HG03135 (cell line): ENCODE data around the gene PI4KA.

Experiments used
- ATAC-seq: cut with Tn5 transposase; IDR thresholded peaks from one replicate; pipeline ENCODE4 v1.9.1; 2021; ENCODE audit warnings: mild to moderate bottlenecking, moderate library complexity; ENCODE audit not compliant: unreplicated experiment

Gene PI4KA

GRCh38 chr22:20881869-20882815 is 23.5 kb upstream of the PI4KA start:
- no peak for ATAC-seq

GRCh38 chr22:20881231-20881630 is 22.6 kb upstream of the PI4KA start:
- ATAC-seq, result no peak

DNA sequence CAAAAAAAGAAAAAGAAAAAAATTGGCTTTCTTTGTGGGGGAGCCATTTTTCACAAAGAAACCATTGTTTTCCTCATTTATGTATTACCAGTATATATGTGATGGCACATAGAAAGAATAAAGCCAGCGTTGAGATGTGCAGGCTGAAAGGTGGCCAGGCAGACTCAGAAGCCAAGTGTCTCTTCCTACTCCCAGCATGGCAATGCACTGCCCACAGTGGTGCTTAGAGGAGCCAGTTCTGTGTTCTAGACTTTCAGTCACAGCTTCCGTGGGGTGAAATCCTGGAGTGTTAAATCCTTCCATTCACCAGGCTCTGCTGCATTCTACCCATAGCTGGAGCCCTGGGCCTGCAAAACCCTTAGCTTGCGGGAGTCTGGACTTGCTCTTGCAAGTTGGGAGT is 19.1 kb upstream of the PI4KA start:
- ATAC-seq, result no peak

- no peak for ATAC-seq
Observed at GRCh38 chr22:20875296-20875695, 16.7 kb upstream of the PI4KA start.

GRCh38 chr22:20873214-20873613 is 14.6 kb upstream of the PI4KA start:
- no peak for ATAC-seq

DNA sequence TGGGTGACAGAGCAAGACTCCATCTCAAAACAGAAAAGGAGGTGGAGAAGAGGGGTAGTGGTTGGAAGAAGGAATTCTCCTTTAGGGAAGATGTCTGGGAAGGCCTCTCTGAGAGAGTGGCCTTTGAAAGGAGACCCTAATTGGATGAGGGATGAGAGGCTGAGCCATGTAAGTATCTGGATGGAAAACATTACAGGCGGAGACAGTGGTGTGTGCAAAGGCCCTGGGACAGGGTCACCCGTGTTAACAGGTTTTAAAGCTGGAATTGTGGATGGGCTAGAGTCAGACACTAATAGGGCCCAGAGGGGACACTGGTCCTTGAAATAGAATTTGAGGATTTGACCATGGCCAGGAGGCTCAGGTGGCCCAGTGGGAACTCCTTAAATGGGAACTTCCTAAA is 10.6 kb upstream of the PI4KA start:
- no peak for ATAC-seq

GRCh38 chr22:20868025-20868962 is 9.7 kb upstream of the PI4KA start:
- no peak for ATAC-seq

GRCh38 chr22:20867179-20868024 is 8.8 kb upstream of the PI4KA start:
- ATAC-seq, result no peak

GRCh38 chr22:20866736-20867135 is 8.1 kb upstream of the PI4KA start:
- no peak for ATAC-seq

- no peak for ATAC-seq
Observed at GRCh38 chr22:20865875-20866445, 7.3 kb upstream of the PI4KA start.

DNA sequence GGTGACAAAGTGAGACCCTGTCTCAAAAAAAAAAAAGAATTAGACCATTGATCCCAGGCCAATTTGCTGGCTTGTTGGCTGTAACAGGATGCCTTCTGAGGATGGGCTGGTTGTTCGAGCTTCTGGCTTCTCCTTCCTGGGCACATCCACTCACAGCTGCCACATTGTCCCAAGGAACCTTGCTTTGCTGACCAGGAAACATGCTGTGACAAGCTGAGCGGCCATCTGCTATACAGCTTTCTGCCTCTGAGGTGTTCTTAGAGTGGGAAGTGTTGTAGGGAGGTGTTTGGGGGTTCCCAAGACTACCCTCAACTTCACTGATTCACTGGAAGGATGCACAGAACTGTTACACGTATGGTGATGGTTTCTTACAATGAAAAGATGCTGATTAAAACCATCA is 6.7 kb upstream of the PI4KA start:
- ATAC-seq, result no peak

DNA sequence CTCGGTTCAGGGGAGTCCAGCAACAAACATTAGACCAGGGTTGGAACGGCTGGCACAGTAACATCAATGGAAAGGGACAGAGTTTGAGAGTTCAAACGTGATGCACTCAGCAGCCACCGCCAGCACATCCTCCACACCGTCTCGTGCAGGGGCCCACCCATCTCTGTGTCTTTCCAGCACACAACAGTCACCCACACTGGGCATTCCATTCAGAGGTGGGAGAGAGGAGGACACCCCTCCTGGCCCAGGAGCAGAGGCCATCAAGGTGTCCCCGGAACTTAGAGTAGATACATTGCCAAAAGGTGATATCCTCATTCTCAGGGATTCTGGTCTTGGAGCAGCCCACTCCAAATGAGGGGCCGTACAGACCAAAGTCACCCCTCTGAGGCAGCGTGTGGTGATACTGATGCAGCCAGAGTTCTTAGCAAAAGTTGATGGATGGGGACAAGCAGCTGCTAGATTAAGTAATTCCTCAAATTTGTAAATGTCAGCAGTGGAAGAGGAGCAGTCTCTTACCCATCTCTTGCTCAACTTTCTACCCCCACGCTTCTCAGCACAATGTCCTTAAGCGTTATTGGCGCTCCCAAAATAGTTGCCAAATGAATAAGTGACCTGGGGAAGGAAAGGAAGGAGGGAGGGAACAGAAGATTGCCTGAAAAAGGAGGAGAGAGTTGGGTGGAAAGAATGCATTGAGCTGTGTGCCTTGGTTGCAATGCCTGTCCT is 5.7 kb upstream of the PI4KA start:
- ATAC-seq, result no peak

- ATAC-seq, result no peak
Observed at GRCh38 chr22:20863366-20863765, 4.8 kb upstream of the PI4KA start.

DNA sequence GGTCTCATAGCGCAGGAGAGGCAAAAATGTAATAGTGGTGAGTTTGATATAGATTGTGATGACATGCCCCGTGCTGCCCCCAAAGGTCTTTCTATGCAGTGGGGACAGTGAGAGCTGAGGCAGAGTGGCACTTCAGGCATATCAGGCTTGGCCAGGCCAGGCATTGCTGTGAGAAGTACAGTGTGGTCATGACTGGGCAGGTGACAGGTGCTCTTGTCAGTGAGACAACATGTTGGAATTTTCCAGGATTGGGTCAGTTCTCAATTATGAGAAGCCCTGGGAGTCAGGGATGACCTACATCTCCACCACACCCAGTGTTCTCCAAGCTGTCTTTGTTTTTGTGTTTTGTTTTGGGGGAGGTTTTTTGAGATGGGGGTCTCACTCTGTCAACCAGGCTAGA is 3.9 kb upstream of the PI4KA start:
- ATAC-seq, result no peak

GRCh38 chr22:20859615-20860014 is 1.0 kb upstream of the PI4KA start:
- no peak for ATAC-seq

GRCh38 chr22:20857838-20858614 is 585 bp downstream of the PI4KA start:
- peak; percentile 37 for ATAC-seq

- no peak for ATAC-seq
Observed at GRCh38 chr22:20857247-20857643, 1.4 kb downstream of the PI4KA start.

GRCh38 chr22:20853236-20853660 is 5.4 kb downstream of the PI4KA start:
- no peak for ATAC-seq

DNA sequence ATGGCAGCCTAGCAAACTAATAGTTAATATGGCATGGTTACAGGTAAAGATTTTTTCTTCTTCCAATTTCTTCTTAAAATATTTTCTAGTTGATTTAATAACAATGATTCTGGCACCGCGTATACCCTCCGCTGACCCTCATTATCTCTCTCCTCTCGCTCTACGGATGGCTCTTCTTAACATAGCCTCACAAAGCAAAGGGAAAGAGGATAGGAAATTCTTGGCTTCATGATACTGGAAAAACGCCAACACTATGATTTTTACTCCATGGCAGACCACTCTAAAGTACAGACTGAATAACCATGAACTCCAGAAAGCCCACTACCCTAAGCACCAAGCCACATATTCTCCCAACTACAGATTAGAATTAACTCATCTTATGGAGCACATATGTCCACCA is 6.1 kb downstream of the PI4KA start:
- no peak for ATAC-seq
